SIG-M5 (cell line): Measurements from ENCODE around the gene IL23R.
"Not testable (repeated sequence)": the region's sequence is repeated elsewhere in the genome, so short reads cannot be mapped to it uniquely, and the experiment has no call there.

Experiments used
- DNase-seq: peaks from one replicate; lab custom pipeline; 2025; lab: John Stamatoyannopoulos, UW

IL23R gene

DNA sequence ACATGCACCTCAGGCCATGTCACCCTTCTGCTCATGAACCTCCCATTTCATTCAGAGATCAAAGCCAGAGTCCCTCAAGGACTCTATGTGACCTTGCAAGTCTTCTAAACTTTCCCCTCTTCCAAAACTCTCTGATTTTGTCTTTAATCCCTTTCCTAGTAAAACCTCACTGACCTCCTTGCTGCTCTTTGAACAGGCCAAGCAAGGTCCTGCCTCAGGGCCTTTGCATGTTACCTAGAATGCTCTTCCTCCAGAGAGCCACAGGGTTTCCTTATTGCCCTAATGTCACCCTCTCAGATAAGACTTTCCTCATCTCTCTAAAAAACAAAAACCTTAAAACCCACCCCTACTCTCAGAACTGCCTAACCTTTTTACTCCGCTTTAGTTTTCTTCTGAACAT, 26.6 kb downstream of the IL23R start:
- DNase-seq = no peak

DNA sequence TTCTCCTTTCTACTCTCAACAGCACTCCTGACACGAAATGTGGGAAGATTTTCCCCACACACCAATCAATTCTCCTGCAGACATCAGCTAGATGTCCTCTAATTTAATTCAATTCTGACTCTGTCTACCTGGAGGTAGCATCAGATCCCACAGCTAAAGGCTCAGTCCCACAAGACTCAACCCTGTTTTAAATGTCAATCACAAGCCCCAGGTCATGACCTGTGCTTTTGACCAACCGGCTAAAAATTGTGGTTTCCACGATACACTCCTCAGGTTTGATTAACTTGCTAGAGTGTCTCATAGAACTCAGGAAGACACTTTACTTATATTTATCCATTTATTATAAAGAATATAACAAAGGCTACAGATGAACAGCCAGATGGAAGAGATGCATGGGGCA, 27.4 kb downstream of the IL23R start:
- no peak for DNase-seq

DNA sequence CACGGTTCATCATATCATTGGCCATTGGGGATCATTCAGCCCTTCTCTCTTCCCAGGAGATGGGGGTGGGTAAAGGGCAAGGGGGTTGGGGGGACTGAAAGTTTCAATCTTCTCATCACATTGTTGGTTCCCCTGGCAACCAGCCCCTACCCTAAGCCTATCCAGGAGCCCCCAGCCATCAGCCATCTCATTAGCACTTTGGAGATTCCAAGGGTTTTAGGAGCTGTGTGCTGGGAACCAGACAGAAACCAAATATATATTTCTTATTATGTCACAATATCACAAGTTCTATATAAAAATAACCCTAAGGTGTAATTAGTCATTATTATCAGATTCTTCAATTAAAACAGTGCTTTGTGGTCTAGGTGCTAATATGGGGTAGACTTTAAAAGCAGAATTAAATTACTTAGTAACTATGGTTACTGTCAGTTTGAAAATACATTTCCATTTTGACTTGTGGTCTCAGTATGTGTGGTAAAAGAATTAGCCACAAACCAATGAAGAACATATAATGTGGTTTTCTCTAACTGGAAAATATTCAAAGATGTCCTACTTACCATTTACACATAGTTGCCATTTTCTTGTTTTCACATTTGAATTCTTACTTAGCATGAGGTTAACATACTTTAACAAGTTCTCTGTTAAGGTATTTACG, 28.1 kb downstream of the IL23R start:
- no peak for DNase-seq

DNA sequence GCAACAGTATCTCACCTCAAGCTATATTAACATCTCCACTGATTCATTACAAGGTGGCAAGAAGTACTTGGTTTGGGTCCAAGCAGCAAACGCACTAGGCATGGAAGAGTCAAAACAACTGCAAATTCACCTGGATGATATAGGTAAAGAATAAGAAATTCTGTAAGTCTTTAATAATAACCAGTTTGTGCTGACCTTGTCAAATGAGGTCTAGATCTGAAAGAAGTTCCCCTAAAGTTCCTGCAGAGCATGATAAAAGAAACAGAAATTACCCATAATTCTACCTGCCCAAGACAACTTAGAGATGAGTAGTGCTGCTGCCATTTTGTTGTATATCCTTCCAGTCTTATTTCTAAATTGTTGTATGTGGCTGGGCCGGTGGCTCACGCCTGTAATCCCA, 34.5 kb downstream of the IL23R start:
- DNase-seq = no peak

DNA sequence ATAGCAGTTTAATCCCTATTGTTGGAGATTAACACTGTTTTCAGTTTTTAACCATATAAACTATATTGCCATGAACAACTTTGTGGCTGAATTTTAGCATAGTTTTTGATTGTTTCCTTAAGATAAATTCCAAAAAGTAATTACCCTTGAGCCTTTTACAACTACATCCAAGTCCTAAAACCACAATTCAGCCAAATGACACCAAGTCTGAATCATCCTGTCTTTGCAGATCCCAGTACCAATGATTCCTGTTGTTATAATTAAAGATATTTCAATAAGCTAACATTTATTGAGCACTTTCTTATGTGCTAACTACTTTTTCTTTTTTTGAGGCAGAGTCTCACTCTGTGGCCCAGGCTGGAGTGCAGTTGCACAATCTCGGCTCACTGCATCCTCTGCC, 35.6 kb downstream of the IL23R start:
- DNase-seq = no peak

DNA sequence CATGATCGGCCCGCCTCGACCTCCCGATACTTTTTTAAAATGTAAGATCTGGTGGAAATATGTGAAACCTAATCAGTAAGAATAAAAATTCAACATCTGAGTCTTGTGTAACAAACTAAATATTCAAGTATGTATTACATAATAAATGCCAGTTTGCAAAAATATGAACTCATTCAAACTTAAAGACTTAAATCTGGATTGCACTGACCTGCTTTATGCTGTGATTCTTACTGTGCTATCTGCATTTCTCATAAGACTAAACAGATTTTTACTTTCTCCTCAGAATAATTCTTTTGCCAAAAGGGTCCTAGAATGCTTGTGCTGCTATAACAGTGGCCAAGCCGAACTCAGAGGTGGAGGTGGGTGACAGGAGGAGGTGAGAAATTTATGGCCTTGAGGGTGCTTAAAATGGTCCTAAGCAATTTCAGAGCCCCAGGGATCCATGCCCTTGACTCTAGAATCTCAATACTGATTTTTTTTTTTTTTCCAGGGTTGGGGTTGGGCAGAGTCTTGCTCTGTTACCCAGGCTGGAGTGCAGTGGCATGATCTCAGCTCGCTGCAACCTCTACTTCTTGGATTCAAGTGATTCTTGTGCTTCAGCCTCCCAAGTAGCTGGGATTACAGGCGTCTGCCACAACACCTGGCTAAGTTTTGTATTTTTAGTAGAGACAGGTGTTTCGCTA, 38.2 kb downstream of the IL23R start:
- DNase-seq = no peak

DNA sequence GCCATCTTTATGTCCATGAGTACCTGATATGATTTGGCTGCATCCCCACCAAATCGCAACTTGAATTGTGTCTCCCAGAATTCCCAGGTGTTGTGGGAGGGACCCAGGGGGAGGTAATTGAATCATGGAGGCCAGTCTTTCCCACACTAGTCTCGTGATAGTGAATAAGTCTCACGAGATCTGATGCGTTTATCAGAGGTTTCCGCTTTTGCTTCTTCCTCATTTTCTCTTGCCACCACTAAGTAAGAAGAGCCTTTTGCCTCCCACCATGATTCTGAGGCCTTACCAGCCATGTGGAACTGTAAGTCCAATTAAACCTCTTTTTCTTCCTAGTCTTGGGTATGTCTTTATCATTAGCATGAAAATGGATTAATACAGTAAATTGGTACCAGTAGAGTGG, 41.1 kb downstream of the IL23R start:
- not testable (repeated sequence) for DNase-seq

DNA sequence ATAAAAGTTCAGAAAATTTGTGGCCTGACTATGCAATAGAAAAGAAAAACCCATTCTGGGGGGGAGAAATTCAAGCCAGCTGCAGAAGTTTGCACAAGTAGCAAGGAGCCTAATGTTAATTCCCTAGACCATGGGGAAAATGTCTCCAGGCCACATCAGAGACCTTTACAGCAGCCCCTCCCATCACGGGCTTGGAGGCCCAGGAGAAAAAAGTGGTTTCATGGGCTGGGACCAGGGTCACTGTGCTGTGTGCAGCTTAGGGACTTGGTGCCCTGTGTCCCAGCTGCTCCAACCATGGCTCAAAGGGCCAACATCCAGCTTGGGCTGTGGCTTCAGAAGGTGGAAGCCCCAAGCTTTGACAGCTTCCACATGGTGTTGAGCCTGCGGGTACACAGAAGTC, 42.0 kb downstream of the IL23R start:
- no peak for DNase-seq

DNA sequence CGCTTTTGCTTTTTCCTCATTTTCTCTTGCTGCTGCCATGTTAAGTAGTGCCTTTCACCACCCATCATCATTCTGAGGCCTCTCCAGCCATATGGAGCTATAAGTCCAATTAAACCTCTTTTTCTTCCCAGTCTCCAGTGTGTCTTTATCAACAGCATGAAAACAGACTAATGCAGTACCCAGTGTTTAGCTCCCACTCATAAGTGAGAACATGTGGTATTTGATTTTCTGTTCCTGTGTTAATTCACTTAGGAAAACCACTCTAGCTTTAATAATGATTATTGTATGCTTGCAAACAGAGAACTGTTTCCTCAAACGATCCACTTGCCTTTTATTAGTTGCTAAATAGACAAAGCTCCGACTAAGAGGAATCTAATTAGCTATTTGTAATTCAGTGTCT, 43.3 kb downstream of the IL23R start:
- DNase-seq = no peak

DNA sequence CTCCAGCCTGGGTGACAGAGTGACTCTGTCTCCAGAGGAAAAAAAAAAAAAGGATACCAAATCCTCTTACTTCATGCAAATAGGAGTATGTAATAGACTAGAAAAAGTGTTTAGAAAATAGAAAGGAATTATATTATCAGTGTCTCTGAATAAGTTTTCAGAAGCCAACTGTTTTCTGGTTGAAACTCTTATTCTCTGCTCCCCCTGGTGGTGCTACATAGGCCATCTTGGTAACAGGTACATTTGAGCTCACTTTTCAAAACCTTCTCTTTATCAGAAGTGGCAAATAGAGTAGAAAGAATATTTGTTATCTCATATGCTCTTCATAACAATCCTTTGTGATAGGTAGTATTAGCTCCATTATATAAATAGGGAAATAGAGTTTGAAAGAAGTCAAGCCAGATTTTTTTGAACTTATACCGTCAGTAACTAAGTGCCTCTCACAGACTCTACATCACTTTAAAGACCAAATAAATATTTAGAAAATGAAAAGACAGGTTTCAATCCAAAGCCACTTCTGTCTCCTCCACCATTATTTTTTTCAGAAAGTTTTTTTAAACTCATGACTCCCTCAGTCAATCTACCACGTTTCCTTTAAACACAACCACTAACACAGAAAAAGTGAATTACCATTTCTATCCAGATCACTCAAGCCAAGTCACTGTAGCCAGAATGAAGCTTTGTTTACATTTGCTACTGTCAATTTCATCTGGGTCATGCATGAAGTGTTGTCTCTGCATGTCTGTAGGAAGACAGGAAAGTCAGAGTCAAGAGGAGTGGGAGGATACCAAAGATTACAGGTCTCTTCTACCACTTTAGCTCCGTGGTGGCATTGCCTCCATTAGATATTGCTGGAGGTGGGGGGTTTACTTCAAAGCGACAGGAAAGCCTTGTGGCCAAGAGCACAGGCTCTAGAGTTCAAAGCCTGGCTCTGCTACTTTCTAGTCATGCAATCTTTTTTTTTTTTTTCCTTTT, 45.6 kb downstream of the IL23R start:
- no peak for DNase-seq

DNA sequence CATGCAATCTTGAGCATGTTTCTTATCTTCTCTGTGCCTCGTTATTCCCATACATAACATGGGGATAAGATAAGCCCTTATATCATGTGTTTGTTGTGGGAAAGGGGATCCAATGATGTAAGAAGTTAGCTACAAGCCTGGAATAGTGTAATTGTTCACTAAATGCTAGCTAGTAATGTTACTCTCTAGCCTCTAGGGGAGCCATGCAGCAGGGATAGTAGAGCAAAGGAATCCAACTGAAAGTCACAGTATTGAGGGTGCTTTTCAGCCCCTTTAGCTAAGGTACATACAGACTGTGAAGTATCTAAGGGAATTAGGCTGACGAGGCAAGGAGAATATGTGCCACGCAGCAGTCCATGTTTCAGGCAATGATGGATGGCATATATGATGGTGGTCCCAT, 46.9 kb downstream of the IL23R start:
- DNase-seq = no peak

DNA sequence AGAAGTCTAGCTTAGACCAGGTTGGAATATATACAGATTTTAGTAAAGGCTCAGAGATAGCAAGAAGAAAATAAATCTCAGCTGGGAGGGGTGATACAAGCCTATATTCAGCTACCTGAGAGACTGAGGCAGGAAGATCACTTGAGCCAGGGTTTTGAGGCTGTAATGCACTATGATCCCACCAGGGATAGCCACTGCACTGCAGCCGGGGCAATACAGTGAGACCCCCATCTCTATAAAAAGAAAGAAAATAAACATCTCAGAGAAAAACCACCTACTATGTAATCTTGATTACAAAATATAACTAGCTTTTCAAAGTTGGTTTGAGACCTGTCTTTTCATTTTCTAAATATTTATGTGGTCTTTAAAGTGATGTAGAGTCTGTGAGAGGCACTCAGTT, 47.7 kb downstream of the IL23R start:
- no peak for DNase-seq

DNA sequence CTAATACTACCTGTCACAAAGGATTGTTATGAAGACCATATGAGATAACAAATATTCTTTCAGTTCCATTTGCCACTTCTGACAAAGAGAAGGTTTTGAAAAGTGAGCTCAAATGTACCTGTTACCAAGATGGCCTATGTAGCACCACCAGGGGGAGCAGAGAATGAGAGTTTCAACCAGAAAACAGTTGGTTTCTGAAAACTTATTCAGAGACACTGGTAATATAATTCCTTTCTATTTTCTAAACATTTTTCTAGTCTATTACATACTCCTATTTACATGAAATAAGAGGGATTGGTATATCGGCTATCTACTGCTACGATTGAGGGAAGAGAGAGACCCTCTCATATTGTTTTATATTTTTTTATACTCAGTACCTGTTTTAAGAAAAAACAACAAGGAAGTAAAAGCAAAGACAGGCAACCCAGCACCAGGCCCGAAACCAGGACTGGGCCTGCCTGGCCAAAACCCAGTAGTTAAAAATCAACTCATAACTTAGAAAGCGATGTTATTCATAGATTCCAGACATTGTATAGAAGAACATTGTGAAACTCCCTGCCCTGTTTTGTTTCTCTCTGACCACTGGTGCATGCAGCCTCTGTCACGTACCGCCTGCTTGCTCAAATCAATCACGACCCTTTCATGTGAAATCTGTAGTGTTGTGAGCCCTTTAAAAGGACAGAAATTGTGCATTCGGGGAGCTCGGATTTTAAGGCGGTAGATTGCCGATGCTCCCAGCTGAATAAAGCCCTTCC, 48.3 kb downstream of the IL23R start:
- DNase-seq = no peak

DNA sequence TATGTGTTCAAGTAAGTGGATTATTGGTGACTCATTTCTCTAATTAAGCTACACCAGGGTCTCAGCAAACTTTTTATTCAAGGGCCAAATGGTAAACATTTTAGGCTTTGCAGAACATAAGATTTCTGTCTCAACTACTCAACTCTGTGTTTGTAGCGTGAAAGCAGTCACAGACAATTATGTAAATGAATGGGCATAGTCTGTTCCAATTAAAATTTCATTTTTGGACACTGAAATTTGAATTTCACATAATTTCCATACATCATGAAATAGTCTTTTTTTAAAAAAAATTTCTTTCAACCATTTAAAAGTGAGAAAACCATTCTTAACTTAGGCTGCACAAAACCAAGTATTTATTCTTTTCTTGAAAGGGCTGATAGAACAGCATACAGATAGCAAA, 50.1 kb downstream of the IL23R start:
- no peak for DNase-seq

DNA sequence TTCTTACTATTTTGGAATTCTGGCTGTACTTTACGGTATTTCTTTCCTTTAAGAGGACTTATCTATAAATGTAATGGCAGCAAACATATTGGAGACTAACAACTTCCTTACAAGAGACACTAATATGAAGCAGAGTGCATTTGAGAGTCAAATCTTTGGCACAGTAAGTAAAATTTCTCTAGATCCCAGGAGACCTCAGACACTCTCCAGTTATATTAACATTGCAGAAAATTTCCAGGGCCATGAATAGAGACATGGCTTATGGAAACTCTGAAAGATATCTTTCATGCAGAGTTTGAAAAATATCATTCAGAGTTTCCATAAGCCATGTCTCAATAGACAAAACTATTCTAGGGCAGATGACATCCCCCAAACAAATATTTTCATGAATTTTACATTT, 51.2 kb downstream of the IL23R start:
- DNase-seq = no peak

DNA sequence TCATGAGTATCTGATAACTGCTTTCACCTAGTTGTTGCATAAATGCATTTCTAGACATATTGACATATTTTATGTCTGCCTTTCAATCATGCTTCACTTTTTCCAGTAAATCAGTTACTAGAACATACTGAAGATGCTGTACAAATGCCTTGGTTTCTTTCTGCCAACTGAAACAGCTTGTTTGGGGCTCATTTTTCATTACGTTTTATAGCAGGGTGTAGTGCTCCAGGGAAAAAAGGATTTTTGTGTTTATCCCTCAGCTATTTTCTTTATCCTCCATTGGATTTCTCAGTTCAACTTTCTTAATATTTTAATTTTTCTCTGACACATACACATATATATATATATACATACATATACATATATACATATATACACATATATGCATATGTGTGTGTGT, 51.7 kb downstream of the IL23R start:
- no peak for DNase-seq

DNA sequence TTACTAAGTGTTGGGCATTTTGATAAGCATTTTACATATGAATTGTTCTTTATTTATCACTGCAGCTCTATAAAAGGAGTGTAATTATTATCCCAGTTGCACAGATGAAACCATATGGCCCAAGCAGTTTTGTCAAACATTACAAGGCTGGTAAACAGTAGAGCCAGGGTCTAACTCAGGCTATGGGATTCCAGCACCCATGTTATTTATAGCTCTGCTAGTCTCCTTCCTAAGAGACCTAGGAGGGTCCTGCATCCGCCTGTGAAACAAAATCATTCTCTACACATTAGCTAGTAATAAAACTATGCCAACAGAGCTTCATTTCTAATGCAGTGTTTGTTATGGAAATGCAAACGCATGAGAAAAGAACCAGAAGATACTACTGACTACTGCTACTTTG, 58.6 kb downstream of the IL23R start:
- no peak for DNase-seq

DNA sequence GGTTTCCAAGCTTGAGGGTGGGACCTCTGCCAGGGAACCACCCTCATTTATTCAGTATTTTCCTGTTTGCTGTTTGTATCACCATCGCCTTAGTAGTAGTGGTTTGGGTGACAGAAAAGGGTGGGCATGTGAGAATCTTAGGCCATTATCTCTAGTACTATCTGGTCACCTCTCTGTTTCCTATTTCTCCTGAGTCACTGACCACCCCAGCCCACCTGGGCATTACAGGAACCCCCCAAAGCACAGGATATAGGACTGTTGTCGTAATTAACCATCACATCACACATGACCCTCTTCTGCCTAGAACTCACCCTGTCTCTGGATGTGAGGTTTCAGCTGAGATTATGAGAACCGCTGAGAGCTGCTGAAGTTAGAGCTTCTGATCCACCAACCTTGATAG, 60.4 kb downstream of the IL23R start:
- no peak for DNase-seq

DNA sequence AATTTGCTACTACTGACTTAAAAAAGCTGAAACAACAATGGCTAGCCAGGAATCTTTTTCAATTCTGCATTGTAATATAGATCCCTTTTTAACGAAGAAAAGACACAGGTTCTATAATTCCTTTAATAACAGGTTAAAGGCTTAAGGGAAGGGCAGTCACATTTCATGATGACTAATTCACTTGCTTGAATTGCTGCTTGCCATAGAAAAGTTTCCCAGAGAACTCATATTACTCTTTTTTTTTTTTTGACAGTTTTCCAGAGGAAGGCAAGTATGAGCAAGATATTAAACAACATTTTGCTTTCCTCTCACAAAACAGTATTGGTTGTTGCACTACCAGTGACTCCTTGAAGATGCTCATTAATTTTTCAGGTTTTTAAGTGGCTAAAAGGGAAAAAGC, 60.9 kb downstream of the IL23R start:
- no peak for DNase-seq

DNA sequence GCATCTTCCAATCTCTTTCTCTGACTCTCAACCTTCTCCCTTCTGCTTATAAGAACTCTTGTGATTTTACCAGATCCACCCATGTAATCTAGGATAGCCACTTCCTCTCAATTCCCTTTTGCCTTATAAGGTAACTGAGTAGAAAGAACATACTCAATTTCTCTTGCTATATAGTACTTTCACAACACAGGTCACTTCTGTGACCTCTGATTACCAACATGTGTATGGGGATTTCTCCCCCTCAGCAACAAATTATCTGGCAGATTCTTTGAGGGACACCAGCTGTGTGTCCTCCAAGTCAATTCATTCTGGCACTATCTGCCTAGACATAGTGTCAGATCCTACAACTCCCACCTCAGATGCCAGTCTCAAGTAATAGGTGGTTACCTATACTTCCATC, 62.5 kb downstream of the IL23R start:
- no peak for DNase-seq

DNA sequence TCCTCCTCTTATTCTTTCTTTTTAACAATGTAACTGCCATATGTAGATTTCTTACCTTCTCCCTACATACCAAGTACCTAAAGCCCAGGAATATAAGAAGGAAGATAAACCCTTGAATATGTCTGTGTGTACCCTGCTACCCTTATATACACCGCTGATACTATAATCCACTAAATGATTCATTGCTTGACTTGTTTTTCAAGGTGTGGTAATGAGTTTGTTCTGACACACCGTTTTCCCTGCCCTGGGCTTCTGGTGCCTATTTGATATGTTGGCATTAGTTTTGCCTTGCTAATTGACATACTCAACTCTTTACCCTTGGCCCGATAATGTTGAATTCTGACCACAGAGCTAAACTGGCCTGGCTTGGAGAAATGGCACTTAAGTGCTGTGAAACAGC, 64.3 kb downstream of the IL23R start:
- no peak for DNase-seq

DNA sequence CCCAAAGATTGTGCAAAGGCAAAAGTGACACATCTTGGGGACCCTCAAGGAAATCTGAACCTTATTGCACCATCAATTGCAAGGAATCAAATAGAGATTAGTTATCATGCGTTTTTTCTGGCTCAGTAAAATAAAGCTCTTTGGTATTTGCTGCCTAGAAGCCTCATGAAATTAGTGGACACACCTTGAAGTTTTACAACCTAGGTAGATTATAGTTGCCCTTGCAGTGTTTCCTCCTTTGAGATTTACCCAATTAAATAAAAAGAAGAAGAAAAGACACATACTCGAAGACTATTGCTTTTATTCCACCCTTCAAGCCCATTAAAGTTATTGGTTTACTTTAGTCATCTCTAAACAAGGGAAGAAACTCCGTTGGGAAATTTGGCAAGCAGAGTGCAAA, 70.0 kb downstream of the IL23R start:
- DNase-seq = no peak
